Hepatocyte (in vitro differentiated cells): ENCODE results near the gene DEFB126.

ENCODE experiments used
- EZH2 ChIP-seq: fragments of 200-600 bp; sonication (generic); IDR thresholded peaks from 2 replicates; pipeline ENCODE4 v1.6.1; 2016; ENCODE audit warnings: antibody characterized with exemption, mild to moderate bottlenecking, borderline replicate concordance
- EZH2phosphoT487 ChIP-seq: fragments of 200-600 bp; sonication (generic); IDR thresholded peaks from one replicate; pipeline ENCODE4 v1.6.1; 2018; ENCODE audit warnings: antibody characterized with exemption, mild to moderate bottlenecking, low read depth, moderate library complexity; ENCODE audit not compliant: unreplicated experiment, severe bottlenecking
- TF ChIP-seq, protein P1 (sequence below): fragments of 200-600 bp; sonication (generic); IDR thresholded peaks from 2 replicates; pipeline ENCODE4 v1.5.1; 2016; ENCODE audit warnings: antibody characterized with exemption, mild to moderate bottlenecking; ENCODE audit not compliant: poor library complexity

DNA sequence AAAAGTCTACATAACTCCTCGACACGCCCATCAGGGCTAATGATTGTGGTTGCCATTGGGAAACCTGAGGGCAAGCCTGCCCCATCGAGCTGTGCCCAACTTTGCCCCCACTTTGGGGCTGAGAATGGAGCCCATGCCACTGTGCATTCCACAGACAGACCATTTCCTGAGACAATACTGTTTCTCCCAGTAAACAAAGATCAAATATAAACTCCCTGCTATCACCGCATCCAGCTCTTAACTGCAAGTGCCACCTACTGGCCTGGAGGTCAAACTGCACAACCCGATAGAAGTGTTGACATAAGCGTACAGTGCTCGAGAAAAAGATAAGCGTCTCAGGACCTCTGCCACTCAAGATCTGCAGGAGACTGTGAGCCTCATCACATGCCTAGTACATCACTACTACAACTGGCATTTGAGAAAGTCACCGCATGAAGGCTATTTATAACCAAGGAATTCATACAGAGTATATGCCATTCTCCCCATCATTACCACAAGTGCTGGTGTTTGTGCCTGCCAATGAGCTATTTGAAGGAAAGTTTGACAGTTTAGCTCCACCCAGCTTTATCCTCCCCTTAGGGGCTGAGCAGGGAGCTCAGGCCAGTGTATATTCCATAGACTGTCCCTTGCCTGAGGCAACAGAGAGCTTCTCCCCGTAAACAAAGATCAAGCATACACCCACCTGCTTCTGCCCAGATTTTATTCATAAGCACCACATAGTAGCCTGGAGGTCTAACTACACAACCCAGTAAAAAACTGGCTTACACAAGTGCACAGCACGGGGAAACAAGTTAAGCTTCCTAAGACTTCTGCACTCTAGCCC lies 4.5 kb upstream of the DEFB126 start:
- TF ChIP-seq, protein P1, sequence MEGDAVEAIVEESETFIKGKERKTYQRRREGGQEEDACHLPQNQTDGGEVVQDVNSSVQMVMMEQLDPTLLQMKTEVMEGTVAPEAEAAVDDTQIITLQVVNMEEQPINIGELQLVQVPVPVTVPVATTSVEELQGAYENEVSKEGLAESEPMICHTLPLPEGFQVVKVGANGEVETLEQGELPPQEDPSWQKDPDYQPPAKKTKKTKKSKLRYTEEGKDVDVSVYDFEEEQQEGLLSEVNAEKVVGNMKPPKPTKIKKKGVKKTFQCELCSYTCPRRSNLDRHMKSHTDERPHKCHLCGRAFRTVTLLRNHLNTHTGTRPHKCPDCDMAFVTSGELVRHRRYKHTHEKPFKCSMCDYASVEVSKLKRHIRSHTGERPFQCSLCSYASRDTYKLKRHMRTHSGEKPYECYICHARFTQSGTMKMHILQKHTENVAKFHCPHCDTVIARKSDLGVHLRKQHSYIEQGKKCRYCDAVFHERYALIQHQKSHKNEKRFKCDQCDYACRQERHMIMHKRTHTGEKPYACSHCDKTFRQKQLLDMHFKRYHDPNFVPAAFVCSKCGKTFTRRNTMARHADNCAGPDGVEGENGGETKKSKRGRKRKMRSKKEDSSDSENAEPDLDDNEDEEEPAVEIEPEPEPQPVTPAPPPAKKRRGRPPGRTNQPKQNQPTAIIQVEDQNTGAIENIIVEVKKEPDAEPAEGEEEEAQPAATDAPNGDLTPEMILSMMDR: no peak
- TF ChIP-seq EZH2 (no peak), EZH2phosphoT487 (no peak)
